ENCODE data around the gene NLE1. TPM values are rescaled to one million over a fixed set of nuclear protein-coding genes. Genes with fewer than 3 reads are reported as not detected.

Gene NLE1
- total and polyA plus RNA-seq, 2 experiments from 2014 or later, result 3.9 to 12.7 TPM

DNA sequence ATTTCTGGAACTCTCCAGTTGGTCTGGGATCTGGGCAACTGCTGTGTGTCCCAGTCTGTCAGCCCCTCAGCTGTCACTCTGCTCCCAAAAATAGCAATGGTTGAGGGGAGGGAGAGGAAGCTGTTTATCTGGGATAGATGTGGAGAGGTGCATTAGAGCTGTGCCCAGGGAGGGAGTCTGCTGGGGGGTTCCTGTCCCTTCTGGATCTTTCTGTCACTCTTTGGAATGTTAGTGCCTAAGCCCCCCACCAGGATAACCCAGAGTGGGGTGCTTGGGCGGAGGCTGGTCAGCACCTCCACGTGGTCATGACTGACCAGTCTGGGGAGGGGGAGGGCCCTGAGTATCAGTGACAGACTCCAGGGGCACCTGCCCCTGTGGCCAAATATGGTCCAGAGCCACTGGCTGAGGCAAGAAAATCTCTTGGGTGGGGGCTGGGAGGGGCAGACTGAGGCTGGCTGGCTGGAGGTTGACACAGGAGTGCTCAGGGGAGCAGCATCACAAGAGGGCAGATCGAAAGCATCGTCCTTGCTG lies 5.3 kb upstream of the NLE1 start, which contains the start of gene UNC45B:
TSS of gene UNC45B (plus strand) at position 443 of the 531 bp plus-strand sequence. CDS start 447 bp downstream, outside the sequence.
- no peaks in the 10 kb centered on the region for H3K79me2 ChIP-seq
- no peak for TF ChIP-seq EZH2 (IDR thresholded peaks at IDR 0.05; ENCODE audit: borderline replicate concordance)
- no peak for TF ChIP-seq CTCF (IDR thresholded peaks at IDR 0.05; ENCODE audit: poor library complexity)
- TF ChIP-seq EZH2phosphoT487 (IDR thresholded peaks at IDR 0.05; ENCODE audit: low read depth, severe bottlenecking, unreplicated experiment), result no peak
- no peaks in the 10 kb centered on the region for H3K4me1 ChIP-seq (ENCODE audit: insufficient read depth)
- H3K4me2 ChIP-seq, result no peak within 1 kb of the TSS
- no peak within 1 kb of the TSS for H3K4me3 ChIP-seq
- H4K20me1 ChIP-seq (ENCODE audit: insufficient read depth, poor library complexity, severe bottlenecking), result no peaks in the 10 kb centered on the region
- DNase-seq (ENCODE audit: low spot score), result no peak
- H3K27me3 ChIP-seq, result no peaks in the 10 kb centered on the region
- no peaks in the 10 kb centered on the region for H3K36me3 ChIP-seq (replicated peaks; ENCODE audit: insufficient read depth, low read depth)
- H3K27ac ChIP-seq, result no peak within 1 kb of the TSS
- H2AFZ ChIP-seq, result no peak within 1 kb of the TSS
- WGBS (ENCODE audit: low lambda C conversion rate, missing lambda C conversion rate), result 62% methylated on average over 4 of the region's 4 CpGs
- no peaks in the 10 kb centered on the region for H3K9me3 ChIP-seq (ENCODE audit: low read depth)
- no peaks in the 10 kb centered on the region for H3K9me2 ChIP-seq (replicated peaks; ENCODE audit: insufficient read depth)

GRCh38 chr17:35146214-35146833 lies 4.2 kb upstream of the NLE1 start:
- no peaks in the 10 kb centered on the region for H3K36me3 ChIP-seq (replicated peaks; ENCODE audit: insufficient read depth, low read depth)
- WGBS (ENCODE audit: low lambda C conversion rate, missing lambda C conversion rate), result 75% methylated on average over 4 of the region's 4 CpGs
- no peak overlapping the region for H3K27ac ChIP-seq
- H4K20me1 ChIP-seq (ENCODE audit: insufficient read depth, poor library complexity, severe bottlenecking), result no peaks in the 10 kb centered on the region
- TF ChIP-seq EZH2phosphoT487 (IDR thresholded peaks at IDR 0.05; ENCODE audit: low read depth, severe bottlenecking, unreplicated experiment), result no peak
- no peak for TF ChIP-seq EZH2 (IDR thresholded peaks at IDR 0.05; ENCODE audit: borderline replicate concordance)
- no peak for TF ChIP-seq CTCF (IDR thresholded peaks at IDR 0.05; ENCODE audit: poor library complexity)
- no peaks in the 10 kb centered on the region for H3K9me3 ChIP-seq (ENCODE audit: low read depth)
- H2AFZ ChIP-seq, result no peak overlapping the region
- H3K27me3 ChIP-seq, result no peaks in the 10 kb centered on the region
- peaks cover 6% of the 10 kb centered on the region for H3K79me2 ChIP-seq
- H3K4me2 ChIP-seq, result no peak overlapping the region
- no peak for DNase-seq (ENCODE audit: low spot score)
- H3K4me3 ChIP-seq, result no peak overlapping the region
- H3K4me1 ChIP-seq (ENCODE audit: insufficient read depth), result no peaks in the 10 kb centered on the region
- H3K9me2 ChIP-seq (replicated peaks; ENCODE audit: insufficient read depth), result no peaks in the 10 kb centered on the region

- Histone ChIP-seq H3K9me3 (ENCODE audit: low read depth) (no peaks in the 10 kb centered on the region), H3K36me3 (replicated peaks; ENCODE audit: insufficient read depth, low read depth) (no peaks in the 10 kb centered on the region), H3K4me2 (no peak overlapping the region), H4K20me1 (ENCODE audit: insufficient read depth, poor library complexity, severe bottlenecking) (no peaks in the 10 kb centered on the region), H2AFZ (no peak overlapping the region), H3K79me2 (peaks cover 14% of the 10 kb centered on the region), H3K27me3 (no peaks in the 10 kb centered on the region), H3K4me1 (ENCODE audit: insufficient read depth) (peaks cover 4% of the 10 kb centered on the region), H3K4me3 (no peak overlapping the region), H3K27ac (no peak overlapping the region), H3K9me2 (replicated peaks; ENCODE audit: insufficient read depth) (no peaks in the 10 kb centered on the region)
- TF ChIP-seq EZH2phosphoT487 (IDR thresholded peaks at IDR 0.05; ENCODE audit: low read depth, severe bottlenecking, unreplicated experiment) (no peak), EZH2 (IDR thresholded peaks at IDR 0.05; ENCODE audit: borderline replicate concordance) (no peak), CTCF (IDR thresholded peaks at IDR 0.05; ENCODE audit: poor library complexity) (no peak)
- 90% methylated on average over 4 of the region's 4 CpGs for WGBS (ENCODE audit: low lambda C conversion rate, missing lambda C conversion rate)
- no peak for DNase-seq (ENCODE audit: low spot score)
Observed at GRCh38 chr17:35144840-35145239, 2.7 kb upstream of the NLE1 start.
